B cell (primary cell): ENCODE results near the gene LGALS4. TPM values are rescaled to one million over a fixed set of nuclear protein-coding genes. Genes with fewer than 3 reads are reported as not detected.

Experiments used
- ATAC-seq: fragments of 200-7000 bp; cut with Tn5 transposase; one replicate; pipeline ENCODE4 v1.10.0; 2021; ENCODE audit warnings: low read depth, mild to moderate bottlenecking, moderate number of reproducible peaks, moderate library complexity
- CTCF ChIA-PET: fragments of 350-600 bp; sonication (Branson Sonifier 250); formaldehyde crosslinking; loops from one replicate; lab custom pipeline; 2021; ENCODE audit warnings: antibody characterized with exemption, inconsistent platforms; lab: Charles Lee
- POLR2A ChIA-PET: fragments of 350-600 bp; sonication (Branson Sonifier 250); formaldehyde crosslinking; loops from one replicate; lab custom pipeline; 2021; ENCODE audit warnings: antibody characterized with exemption; lab: Charles Lee
- DNase-seq: peaks from one replicate; pipeline ENCODE4 v3.0.0; 2013
- H2AFZ ChIP-seq: 2 replicates; pipeline ENCODE4 v1.6.1; 2012; ENCODE audit warnings: mild to moderate bottlenecking, low read depth, low read length; ENCODE audit not compliant: insufficient read depth, poor library complexity, severe bottlenecking
- H3K27ac ChIP-seq, 2 donors: 1 replicate in 1 of 2; 2 replicates in 1 of 2; pipeline ENCODE4 v1.5.1; 2012 to 2013; ENCODE audit warnings: low read length in 2 of 2, mild to moderate bottlenecking in 2 of 2, moderate library complexity in 1 of 2
- H3K27me3 ChIP-seq, 4 experiments: fragments of 200-600 bp in 1 of 4; sonication (generic) in 1 of 4; replicated peaks in 1 of 4; 1 replicate in 2 of 4; 2 replicates in 2 of 4; pipeline versions ENCODE4 v1.6.1 to v1.7.0; 2013 to 2016; ENCODE audit warnings: low read length in 3 of 4, mild to moderate bottlenecking in 2 of 4, mixed read lengths in 1 of 4, moderate library complexity in 1 of 4; ENCODE audit not compliant: insufficient read depth in 4 of 4, control insufficient read depth in 3 of 4; ENCODE audit errors: control extremely low read depth in 1 of 4
- H3K36me3 ChIP-seq, 2 experiments: replicated peaks in 1 of 2; 1 replicate in 1 of 2; 2 replicates in 1 of 2; pipeline versions ENCODE4 v1.6.1 to v1.7.1; 2013; ENCODE audit warnings: low read length in 1 of 2; ENCODE audit not compliant: insufficient read depth in 2 of 2, control insufficient read depth in 1 of 2; ENCODE audit errors: control extremely low read depth in 1 of 2, extremely low read depth in 1 of 2
- H3K4me1 ChIP-seq, 2 donors: fragments of 200-600 bp in 1 of 2; sonication (generic) in 1 of 2; 1 replicate in 1 of 2; 2 replicates in 1 of 2; pipeline versions ENCODE4 v1.5.1 to v1.6.1; 2013 to 2017; ENCODE audit warnings: low read length in 2 of 2; ENCODE audit not compliant: control insufficient read depth in 2 of 2, insufficient read depth in 2 of 2
- H3K4me2 ChIP-seq: replicated peaks from 2 replicates; pipeline ENCODE3; 2012; ENCODE audit warnings: mild to moderate bottlenecking, low read depth, low read length; ENCODE audit not compliant: poor library complexity, severe bottlenecking
- H3K4me3 ChIP-seq, 5 experiments: fragments of 200-600 bp in 1 of 5; sonication (generic) in 1 of 5; 1 replicate in 3 of 5; 2 replicates in 2 of 5; pipeline versions ENCODE4 v1.5.1 to v1.7.0; 2011 to 2016; ENCODE audit warnings: low read length in 4 of 5, mild to moderate bottlenecking in 4 of 5, low read depth in 2 of 5, control low read depth in 1 of 5, moderate library complexity in 1 of 5; ENCODE audit not compliant: insufficient read depth in 1 of 5; ENCODE audit errors: control extremely low read depth in 1 of 5, extremely low read depth in 1 of 5
- H3K79me2 ChIP-seq: fragments of 200-600 bp; sonication (generic); one replicate; pipeline ENCODE4 v1.6.0; 2016; ENCODE audit warnings: low read length; ENCODE audit not compliant: control insufficient read depth, insufficient read depth
- H3K9ac ChIP-seq: fragments of 200-600 bp; sonication (generic); 2 replicates; pipeline ENCODE4 v1.6.1; 2017; ENCODE audit warnings: mild to moderate bottlenecking, low read length, moderate library complexity
- H3K9me3 ChIP-seq, 3 donors: one replicate each; pipeline versions ENCODE4 v1.6.1 to v1.7.1; 2013; ENCODE audit warnings: low read length in 2 of 3; ENCODE audit not compliant: control insufficient read depth in 2 of 3, insufficient read depth in 1 of 3; ENCODE audit errors: control extremely low read depth in 1 of 3
- H4K20me1 ChIP-seq: 2 replicates; pipeline ENCODE4 v1.6.0; 2012; ENCODE audit warnings: mild to moderate bottlenecking, low read length; ENCODE audit not compliant: insufficient read depth, control insufficient read depth, poor library complexity, severe bottlenecking
- H3K27ac Mint-ChIP-seq: one replicate; pipeline ENCODE4 v1.8.0; 2021; ENCODE audit warnings: mixed read lengths
- H3K27me3 Mint-ChIP-seq: one replicate; pipeline ENCODE4 v1.8.0; 2021; ENCODE audit warnings: mixed read lengths
- H3K4me1 Mint-ChIP-seq: one replicate; pipeline ENCODE4 v1.8.0; 2021; ENCODE audit warnings: mixed read lengths
- H3K4me3 Mint-ChIP-seq: one replicate; pipeline ENCODE4 v1.8.0; 2021; ENCODE audit warnings: mixed read lengths
- H3K9me3 Mint-ChIP-seq: one replicate; pipeline ENCODE4 v1.8.0; 2022; ENCODE audit warnings: mixed read lengths; ENCODE audit not compliant: insufficient read depth
- EZH2 ChIP-seq: IDR thresholded peaks from 2 replicates; pipeline ENCODE4 v1.6.1; 2012; ENCODE audit warnings: borderline replicate concordance, low read depth, mild to moderate bottlenecking, moderate library complexity, low read length; ENCODE audit not compliant: insufficient read depth, poor library complexity, severe bottlenecking
- whole genome bisulfite sequencing: methylation state at CpG from one replicate; pipeline ENCODE4 v1.1.5; 2013; ENCODE audit warnings: missing lambda C conversion rate; ENCODE audit not compliant: insufficient coverage; 5-methylcytosine and 5-hydroxymethylcytosine counted together
- intact Hi-C: fragments of 100-400 bp; cut with micrococcal nuclease; formaldehyde crosslinking; loops from one replicate; pipeline ENCODE4 v1.10.0; 2022
- polyA plus RNA-seq: library from polyadenylated mRNA; depleted of rRNA; stranded (reverse); fragments of >200 nt; gene quantifications from 2 replicates; pipeline ENCODE4 v1.2.3, GENCODE V29; 2012
- total RNA-seq, 2 donors: library from RNA; stranded (reverse); fragments of 120-200 nt in 1 of 2; gene quantifications; 1 replicate in 1 of 2; 2 replicates in 1 of 2; pipeline versions ENCODE4 v1.2.3 to v1.2.4, GENCODE V29; 2013 to 2022
- TF ChIP-seq, protein P1 (sequence below): fragments of 200-600 bp; IDR thresholded peaks from one replicate; pipeline ENCODE4 v1.8.0; 2022; ENCODE audit warnings: antibody characterized with exemption, mild to moderate bottlenecking

LGALS4 gene
- total and polyA plus RNA-seq, 2 donors (not counting 1 experiment from before 2014, with no cell fraction given): 5.4 to 8.4 TPM

DNA sequence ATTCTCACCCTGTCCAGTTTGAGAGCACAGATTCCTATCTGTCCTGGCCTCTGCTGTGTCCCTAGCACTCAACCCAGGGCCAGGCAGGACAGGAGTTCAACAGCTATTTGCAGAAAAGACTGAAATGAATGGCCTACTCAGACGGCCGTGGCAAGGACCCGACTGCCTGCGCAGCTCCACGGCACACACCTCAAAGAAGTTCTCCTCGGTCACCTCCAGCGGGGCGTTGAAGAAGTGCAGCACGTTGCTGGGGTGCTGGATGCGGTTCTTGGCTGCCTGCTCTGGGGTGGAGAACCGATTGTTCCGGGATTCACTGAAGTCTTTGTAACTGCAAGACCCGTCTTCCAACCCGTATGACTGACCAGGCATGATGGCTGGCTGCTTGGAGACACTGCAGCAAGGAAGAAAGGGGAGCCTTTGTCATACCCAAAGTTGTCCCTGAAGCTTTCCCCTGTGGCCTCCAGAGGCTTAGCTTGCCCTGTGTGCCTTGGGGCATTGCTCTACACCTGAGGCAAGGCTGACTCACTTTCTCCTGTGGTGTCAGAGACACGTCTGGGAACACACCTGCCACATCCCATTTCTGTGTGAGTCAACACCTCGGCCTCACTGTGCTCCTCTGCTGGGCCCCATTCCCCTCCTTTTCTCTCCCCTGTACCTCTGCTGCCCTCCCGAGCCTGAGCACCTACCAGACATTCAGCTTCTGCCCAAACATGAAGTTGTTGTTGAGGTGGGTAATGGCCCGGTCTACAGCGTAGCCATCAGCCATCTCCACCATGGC lies 25.7 kb upstream of the LGALS4 start:
- ChIA-PET POLR2A (interaction anchor here (0.6 to 1.4 kb wide), 2 partner anchors 9 to 11 kb away, joined by 3 to 4 read pairs; no protein-coding TSS in a partner anchor), CTCF (interaction anchor here (1.1 to 1.3 kb wide), 2 partner anchors 31 to 48 kb away, joined by 4 to 6 read pairs; no protein-coding TSS in a partner anchor)
- Mint-ChIP-seq H3K4me1 (peaks cover 27% of the 10 kb centered on the region), H3K4me3 (no peak overlapping the region), H3K27ac (peak overlapping the region; percentile 46), H3K9me3 (no peaks in the 10 kb centered on the region), H3K27me3 (no peaks in the 10 kb centered on the region)
- DNase-seq (no peak), ATAC-seq (no peak)
- Histone ChIP-seq H3K79me2 (peaks cover 40% of the 10 kb centered on the region), H3K4me1 (peaks cover 25% of the 10 kb centered on the region in 2 donors), H4K20me1 (peaks cover 70% of the 10 kb centered on the region), H3K27me3 (no peaks in the 10 kb centered on the region), H3K9ac (no peak overlapping the region), H3K27ac (no peak overlapping the region), H2AFZ (no peak overlapping the region), H3K36me3 (peaks cover 13 to 74% of the 10 kb centered on the region in 2 experiments), H3K9me3 (no peaks in the 10 kb centered on the region), H3K4me2 (no peak overlapping the region), H3K4me3 (no peak overlapping the region)
- 92% methylated on average over 9 of the region's 19 CpGs for WGBS
- intact Hi-C loops: no loop called here
- TF ChIP-seq EZH2: no peak
- TF ChIP-seq, protein P1, sequence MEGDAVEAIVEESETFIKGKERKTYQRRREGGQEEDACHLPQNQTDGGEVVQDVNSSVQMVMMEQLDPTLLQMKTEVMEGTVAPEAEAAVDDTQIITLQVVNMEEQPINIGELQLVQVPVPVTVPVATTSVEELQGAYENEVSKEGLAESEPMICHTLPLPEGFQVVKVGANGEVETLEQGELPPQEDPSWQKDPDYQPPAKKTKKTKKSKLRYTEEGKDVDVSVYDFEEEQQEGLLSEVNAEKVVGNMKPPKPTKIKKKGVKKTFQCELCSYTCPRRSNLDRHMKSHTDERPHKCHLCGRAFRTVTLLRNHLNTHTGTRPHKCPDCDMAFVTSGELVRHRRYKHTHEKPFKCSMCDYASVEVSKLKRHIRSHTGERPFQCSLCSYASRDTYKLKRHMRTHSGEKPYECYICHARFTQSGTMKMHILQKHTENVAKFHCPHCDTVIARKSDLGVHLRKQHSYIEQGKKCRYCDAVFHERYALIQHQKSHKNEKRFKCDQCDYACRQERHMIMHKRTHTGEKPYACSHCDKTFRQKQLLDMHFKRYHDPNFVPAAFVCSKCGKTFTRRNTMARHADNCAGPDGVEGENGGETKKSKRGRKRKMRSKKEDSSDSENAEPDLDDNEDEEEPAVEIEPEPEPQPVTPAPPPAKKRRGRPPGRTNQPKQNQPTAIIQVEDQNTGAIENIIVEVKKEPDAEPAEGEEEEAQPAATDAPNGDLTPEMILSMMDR: no peak

DNA sequence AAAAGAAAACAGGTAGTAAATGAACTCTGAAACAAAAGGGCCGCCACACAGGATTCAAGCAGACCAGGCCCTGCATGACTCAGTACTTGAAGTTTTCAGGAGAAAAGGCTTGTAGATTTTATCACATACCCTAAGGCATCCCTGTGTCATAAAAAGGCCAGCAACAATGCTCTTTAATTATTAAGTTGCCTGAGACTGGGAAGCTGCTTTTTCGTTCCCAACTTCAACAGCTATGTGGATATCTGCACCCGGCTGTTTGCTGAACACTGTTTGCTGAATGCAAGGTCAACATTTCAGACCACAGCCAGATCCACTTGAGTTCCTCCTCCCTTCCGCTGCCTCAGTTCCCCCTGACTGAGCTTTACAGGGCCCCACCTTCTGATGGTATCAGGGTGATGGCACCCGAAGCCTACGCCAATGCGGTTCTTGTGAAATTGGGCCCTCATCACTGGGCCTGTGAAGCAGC lies 24.9 kb upstream of the LGALS4 start:
- Histone ChIP-seq H3K9me3 (no peaks in the 10 kb centered on the region), H3K4me3 (no peak overlapping the region), H3K4me2 (no peak overlapping the region), H3K27me3 (no peaks in the 10 kb centered on the region), H3K4me1 (peaks cover 18% of the 10 kb centered on the region in 2 donors), H4K20me1 (peaks cover 63% of the 10 kb centered on the region), H3K9ac (no peak overlapping the region), H2AFZ (no peak overlapping the region), H3K79me2 (peaks cover 33% of the 10 kb centered on the region), H3K27ac (no peak overlapping the region), H3K36me3 (peaks cover 9 to 67% of the 10 kb centered on the region in 2 experiments)
- ChIA-PET CTCF (interaction anchor here (1.1 to 1.3 kb wide), 2 partner anchors 32 to 49 kb away, joined by 4 to 6 read pairs; no protein-coding TSS in a partner anchor), POLR2A (interaction anchor here (0.6 to 1.4 kb wide), 2 partner anchors 8 to 11 kb away, joined by 3 to 4 read pairs; no protein-coding TSS in a partner anchor)
- H3K4me1 Mint-ChIP-seq: peaks cover 19% of the 10 kb centered on the region
- H3K27ac Mint-ChIP-seq: no peak overlapping the region
- H3K4me3 Mint-ChIP-seq: no peak overlapping the region
- no peaks in the 10 kb centered on the region for H3K27me3 Mint-ChIP-seq
- no peaks in the 10 kb centered on the region for H3K9me3 Mint-ChIP-seq
- DNase-seq: no peak
- intact Hi-C loops: no loop called here
- TF ChIP-seq, protein P1: no peak
- TF ChIP-seq EZH2: no peak
- no peak for ATAC-seq
- 96% methylated on average over 6 of the region's 7 CpGs for WGBS
